ENCODE results near the gene GRIK1. TPM values are rescaled to one million over a fixed set of nuclear protein-coding genes. Genes with fewer than 3 reads are reported as not detected.

The GRIK1 gene
- total RNA-seq, 1 experiment from 2014 or later: not detected

DNA sequence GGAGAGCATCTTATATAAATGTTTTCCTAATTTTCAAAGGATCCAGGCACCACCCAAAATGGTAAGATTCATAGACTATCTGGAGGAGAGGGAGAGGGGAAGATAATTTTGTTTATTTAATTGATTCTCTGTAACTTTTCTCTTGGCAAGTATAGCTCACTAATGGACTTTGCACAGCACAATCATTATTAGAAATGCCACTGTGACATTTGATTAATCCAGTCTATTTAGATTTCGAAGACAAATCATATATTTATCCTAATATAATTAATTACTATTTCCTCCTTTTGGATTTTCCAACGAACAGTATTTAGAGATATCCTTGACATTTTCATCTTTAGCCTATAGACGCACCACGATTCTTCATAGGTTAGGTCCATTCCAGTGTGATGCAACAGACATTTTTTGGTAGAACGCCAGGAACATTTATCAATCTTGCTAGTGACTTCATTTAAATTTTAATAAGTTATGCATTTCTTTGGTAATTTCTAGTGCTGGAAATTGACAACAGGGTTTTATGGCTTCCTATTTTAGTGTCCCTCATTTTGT lies 152.4 kb downstream of the GRIK1 start:
- no peaks in the 10 kb centered on the region for H3K9me3 ChIP-seq (ENCODE audit: insufficient read depth, low read depth)
- H3F3A ChIP-seq (ENCODE audit: insufficient read depth, low read depth): no peaks in the 10 kb centered on the region
- no peak for DNase-seq
- POLR2A ChIA-PET (ENCODE audit: unreplicated experiment): no interaction called here
- H2AFZ ChIP-seq: no peak overlapping the region
- intact Hi-C loops (cut with micrococcal nuclease; ENCODE audit: unreplicated experiment): no loop called here
- CTCF ChIA-PET: no interaction called here
- H3K9me2 ChIP-seq (ENCODE audit: insufficient read depth): no peaks in the 10 kb centered on the region
- TF ChIP-seq, protein P1, sequence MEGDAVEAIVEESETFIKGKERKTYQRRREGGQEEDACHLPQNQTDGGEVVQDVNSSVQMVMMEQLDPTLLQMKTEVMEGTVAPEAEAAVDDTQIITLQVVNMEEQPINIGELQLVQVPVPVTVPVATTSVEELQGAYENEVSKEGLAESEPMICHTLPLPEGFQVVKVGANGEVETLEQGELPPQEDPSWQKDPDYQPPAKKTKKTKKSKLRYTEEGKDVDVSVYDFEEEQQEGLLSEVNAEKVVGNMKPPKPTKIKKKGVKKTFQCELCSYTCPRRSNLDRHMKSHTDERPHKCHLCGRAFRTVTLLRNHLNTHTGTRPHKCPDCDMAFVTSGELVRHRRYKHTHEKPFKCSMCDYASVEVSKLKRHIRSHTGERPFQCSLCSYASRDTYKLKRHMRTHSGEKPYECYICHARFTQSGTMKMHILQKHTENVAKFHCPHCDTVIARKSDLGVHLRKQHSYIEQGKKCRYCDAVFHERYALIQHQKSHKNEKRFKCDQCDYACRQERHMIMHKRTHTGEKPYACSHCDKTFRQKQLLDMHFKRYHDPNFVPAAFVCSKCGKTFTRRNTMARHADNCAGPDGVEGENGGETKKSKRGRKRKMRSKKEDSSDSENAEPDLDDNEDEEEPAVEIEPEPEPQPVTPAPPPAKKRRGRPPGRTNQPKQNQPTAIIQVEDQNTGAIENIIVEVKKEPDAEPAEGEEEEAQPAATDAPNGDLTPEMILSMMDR (conservative IDR thresholded peaks at IDR 0.05): no peak
- no peak for TF ChIP-seq EZH2 (IDR thresholded peaks at IDR 0.05; ENCODE audit: low read depth)
- no peaks in the 10 kb centered on the region for H3K27me3 ChIP-seq (ENCODE audit: insufficient read depth, low read depth)
- no peaks in the 10 kb centered on the region for H3K36me3 ChIP-seq (ENCODE audit: low read depth)
- no peak overlapping the region for H3K4me2 ChIP-seq
- no TSS peak for BruUV-seq (replicated peaks)
- H3K79me2 ChIP-seq (ENCODE audit: low read depth): no peaks in the 10 kb centered on the region
- no peak overlapping the region for H3K27ac ChIP-seq
- no peaks in the 10 kb centered on the region for H3K4me1 ChIP-seq (replicated peaks; ENCODE audit: insufficient read depth)
- H4K20me1 ChIP-seq (ENCODE audit: insufficient read depth): no peaks in the 10 kb centered on the region
- no peak overlapping the region for H3K4me3 ChIP-seq

DNA sequence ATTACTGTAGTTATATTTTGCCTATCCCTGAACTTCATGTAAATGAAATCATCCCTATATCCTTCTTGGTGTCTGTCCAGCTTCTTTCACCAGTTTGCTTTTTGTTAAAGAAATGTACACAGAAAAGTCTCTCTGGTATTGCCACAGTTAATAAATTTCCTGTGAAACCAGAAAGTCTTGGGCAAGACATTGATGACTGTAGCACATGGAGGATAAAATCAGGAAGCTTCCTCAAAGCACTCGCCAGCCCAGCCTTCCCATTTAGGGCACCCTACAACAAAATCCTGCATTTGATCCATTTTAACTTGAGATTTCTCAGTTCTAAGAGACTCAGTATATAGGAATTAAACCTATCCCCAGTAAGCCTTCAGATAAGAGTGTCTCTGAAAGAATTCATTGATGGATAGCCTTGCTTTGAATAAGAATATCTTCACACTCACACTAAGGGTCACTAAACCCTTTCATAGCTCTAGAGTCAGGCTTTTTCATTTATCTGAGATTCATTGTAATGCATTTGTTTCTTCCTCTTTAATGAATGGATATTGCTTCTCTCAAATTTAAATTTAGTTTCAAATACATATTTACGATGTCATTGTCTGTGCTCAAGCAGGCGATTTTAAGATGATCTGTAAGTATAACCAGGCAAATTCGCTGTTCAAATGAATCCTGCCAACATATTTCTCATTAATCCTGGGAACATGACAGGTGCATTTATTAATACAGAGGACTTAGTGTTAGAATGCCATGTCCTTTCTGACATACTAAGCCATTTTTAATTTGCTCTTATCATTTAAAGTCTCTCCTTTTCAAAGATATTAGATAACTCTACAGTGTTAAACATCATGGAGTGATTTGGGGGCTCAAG lies 153.1 kb downstream of the GRIK1 start:
- CTCF ChIA-PET: no interaction called here
- Histone ChIP-seq H2AFZ (no peak overlapping the region), H3K79me2 (ENCODE audit: low read depth) (no peaks in the 10 kb centered on the region), H3K9me2 (ENCODE audit: insufficient read depth) (no peaks in the 10 kb centered on the region), H3F3A (ENCODE audit: insufficient read depth, low read depth) (no peaks in the 10 kb centered on the region), H3K9me3 (ENCODE audit: insufficient read depth, low read depth) (no peaks in the 10 kb centered on the region), H3K36me3 (ENCODE audit: low read depth) (no peaks in the 10 kb centered on the region), H3K4me1 (replicated peaks; ENCODE audit: insufficient read depth) (no peaks in the 10 kb centered on the region), H3K27ac (no peak overlapping the region), H3K4me3 (no peak overlapping the region), H3K4me2 (no peak overlapping the region), H3K27me3 (ENCODE audit: insufficient read depth, low read depth) (no peaks in the 10 kb centered on the region), H4K20me1 (ENCODE audit: insufficient read depth) (no peaks in the 10 kb centered on the region)
- POLR2A ChIA-PET (ENCODE audit: unreplicated experiment): no interaction called here
- intact Hi-C loops (cut with micrococcal nuclease; ENCODE audit: unreplicated experiment): no loop called here
- DNase-seq: no peak
- TF ChIP-seq, protein P1 (conservative IDR thresholded peaks at IDR 0.05): no peak
- TF ChIP-seq EZH2 (IDR thresholded peaks at IDR 0.05; ENCODE audit: low read depth): no peak
- no TSS peak for BruUV-seq (replicated peaks)

- Histone ChIP-seq H3K4me2 (no peak overlapping the region), H3K9me2 (ENCODE audit: insufficient read depth) (no peaks in the 10 kb centered on the region), H3K79me2 (ENCODE audit: low read depth) (no peaks in the 10 kb centered on the region), H3F3A (ENCODE audit: insufficient read depth, low read depth) (no peaks in the 10 kb centered on the region), H3K36me3 (ENCODE audit: low read depth) (no peaks in the 10 kb centered on the region), H3K27me3 (ENCODE audit: insufficient read depth, low read depth) (no peaks in the 10 kb centered on the region), H3K9me3 (ENCODE audit: insufficient read depth, low read depth) (no peaks in the 10 kb centered on the region), H4K20me1 (ENCODE audit: insufficient read depth) (no peaks in the 10 kb centered on the region), H2AFZ (no peak overlapping the region), H3K4me3 (no peak overlapping the region), H3K27ac (no peak overlapping the region), H3K4me1 (replicated peaks; ENCODE audit: insufficient read depth) (no peaks in the 10 kb centered on the region)
- intact Hi-C loops (cut with micrococcal nuclease; ENCODE audit: unreplicated experiment): no loop called here
- BruUV-seq (replicated peaks): no TSS peak
- TF ChIP-seq, protein P1 (conservative IDR thresholded peaks at IDR 0.05): no peak
- no peak for TF ChIP-seq EZH2 (IDR thresholded peaks at IDR 0.05; ENCODE audit: low read depth)
- POLR2A ChIA-PET (ENCODE audit: unreplicated experiment): no interaction called here
- CTCF ChIA-PET: no interaction called here
- no peak for DNase-seq
These were observed 162.6 kb downstream of the GRIK1 start for GRCh38 chr21:29777160-29777559.

Data from PC-9 (cell line).